Fibroblast of skin of right biceps (primary cell): ENCODE data around the gene HAND1.

Experiments used
- DNase-seq: peaks from one replicate; pipeline ENCODE4 v3.0.0-alpha.2; 2013

The HAND1 gene

DNA sequence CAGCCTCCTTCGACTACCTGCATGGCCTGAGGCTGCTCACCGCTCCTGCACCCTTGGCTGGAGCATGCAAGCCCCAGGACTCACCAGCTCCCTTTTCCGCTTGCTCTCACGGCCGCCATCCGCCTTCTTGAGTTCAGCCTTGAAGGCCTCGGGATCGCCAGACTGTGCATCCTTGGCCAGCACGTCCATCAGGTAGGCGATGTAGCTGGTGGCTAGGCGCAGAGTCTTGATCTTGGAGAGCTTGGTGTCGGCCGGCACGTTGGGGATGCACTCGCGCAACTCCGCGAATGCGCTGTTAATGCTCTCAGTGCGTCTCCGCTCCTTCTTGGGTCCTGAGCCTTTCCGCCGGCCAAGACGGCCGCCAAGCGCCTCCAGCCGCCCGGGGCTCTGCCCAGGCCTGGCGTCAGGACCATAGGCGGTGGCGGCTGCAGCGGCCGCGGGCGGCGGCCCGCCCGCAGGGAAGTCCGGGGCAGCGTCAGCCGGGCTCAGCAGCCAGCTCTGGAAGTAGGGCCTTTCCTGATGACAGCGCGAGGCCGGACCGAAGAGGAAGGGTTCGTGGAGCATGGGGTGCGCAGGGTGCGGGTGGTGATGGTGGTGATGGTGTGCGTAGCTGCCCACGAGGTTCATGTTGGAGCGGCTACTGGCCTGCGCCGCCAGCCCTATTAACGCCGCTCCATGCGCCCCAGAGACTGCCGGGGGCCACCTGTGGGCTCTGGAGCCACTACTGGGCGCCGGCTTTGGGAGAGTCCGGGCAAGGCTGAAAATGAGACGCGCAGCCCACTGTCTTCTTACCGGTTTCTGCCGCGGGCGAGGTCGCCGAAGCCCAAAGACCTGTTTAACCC is 424 bp downstream of the HAND1 start:
- peak; percentile 20 for DNase-seq

DNA sequence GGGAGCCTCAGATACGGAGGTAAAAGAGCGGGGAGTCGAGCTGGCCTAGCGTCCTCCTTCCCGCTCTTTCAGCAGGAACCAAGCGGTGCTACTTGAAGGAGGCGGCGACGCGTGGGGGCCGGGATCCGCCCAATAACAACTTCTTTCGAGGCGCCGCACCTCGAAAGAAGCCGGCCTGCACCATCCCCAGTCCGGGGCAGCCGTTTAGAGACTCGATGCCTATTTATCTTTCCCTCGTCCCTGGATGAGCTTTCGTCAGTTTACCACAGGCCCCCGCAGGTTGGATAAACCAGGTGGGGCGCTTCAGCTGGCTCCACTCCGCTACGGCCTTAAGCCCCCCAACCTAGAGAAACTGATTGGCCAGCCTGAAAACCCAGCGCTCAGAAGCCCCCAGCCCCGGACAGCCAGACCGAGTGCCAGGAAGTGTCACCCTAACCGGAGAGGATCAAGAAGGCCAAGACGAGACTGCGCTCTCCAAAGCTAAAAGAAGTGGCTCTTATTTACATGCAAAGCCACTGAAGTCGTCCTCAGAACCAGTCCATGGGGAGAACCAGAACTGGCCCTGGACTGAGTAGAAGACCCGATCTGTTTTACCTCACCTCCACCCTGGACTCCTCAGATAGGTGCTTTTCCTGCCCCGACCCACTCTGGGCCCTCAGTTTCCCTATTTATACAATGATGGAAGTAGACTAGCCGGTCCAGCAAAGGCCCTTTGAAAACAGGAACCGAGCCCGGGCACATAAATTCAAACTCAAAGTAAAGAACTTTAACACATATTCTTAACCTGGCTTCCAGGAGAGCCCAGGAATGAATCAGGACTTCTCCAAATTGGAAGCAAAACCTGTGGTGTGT is 1.4 kb downstream of the HAND1 start:
- no peak for DNase-seq

DNA sequence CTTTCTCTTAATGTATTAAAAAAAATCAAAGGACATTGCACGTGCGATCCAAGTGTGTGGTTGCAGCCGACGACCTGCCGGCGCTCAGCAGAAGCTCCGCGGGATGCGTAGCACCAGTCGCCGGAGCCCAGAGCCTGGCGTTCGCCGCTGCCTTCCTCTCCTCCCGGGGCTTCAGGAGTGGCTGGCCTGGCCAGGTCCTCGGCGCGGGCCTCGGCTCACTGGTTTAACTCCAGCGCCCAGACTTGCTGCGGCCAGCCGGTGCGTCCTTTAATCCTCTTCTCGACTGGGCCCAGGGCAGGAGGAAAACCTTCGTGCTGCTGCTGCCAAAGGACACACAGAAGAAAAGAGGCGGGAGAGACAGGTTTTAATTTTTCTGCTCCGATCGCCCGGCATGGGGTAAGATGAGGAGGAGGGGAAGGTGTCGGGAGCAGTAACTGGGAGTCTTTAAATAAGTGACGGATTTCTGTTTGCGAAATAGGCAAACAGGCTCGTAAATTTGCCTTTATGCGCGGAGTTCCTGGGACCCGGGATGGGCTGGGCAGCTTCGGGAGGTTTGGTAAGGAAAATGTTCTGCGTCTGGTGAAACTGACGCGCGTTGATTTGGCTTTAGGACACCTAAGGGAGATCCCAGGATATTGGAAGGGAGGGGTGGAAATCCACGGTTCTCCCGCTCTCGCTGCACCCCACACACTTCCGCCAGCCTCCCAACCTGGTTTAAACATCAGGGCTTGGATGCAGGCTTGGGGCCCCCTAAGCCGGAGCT is 2.3 kb downstream of the HAND1 start:
- DNase-seq, result no peak

DNA sequence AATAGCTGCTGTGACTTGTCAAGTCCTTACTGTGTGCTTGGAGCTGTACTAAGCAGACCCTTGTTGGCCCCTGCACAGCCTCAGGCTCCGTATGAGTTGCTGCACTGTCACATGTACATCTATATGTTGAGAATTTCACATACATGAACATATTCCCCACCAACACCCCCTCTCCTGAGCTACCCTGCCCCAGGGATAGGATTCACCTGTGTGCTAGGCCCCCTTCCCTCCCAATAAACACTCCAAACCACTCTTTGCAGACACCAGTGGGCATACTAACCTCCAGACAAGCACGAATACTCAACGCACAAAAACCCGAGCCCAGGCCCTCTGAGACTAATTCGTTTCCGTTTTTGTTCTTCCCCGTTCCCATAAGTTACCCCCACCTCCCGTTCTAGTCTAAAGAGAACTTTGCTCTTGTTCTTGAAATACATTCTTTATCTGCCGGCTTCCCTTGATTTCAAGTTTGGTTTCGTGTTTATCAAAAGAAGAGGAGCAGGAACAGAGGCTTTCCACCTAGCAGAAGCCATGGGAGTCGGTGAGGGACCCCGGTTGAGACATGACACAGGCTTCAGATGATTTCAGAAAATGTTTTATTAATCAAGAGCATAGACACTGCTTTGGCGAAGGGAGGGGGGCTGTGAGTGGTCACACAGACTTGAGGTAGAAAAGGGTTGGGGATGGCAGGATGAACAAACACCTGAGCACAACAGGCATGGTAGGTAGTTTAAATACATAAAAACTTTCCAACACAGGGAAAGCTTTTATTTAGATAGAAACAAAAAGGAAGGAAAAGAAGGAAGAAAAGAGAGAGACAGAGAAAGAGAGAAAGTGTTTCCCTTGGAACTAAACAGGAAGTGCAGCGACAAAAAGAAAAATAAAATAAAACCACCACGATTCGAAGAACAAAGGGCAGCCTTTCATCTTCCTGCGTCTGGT is 3.4 kb downstream of the HAND1 start:
- DNase-seq, result no peak

DNA sequence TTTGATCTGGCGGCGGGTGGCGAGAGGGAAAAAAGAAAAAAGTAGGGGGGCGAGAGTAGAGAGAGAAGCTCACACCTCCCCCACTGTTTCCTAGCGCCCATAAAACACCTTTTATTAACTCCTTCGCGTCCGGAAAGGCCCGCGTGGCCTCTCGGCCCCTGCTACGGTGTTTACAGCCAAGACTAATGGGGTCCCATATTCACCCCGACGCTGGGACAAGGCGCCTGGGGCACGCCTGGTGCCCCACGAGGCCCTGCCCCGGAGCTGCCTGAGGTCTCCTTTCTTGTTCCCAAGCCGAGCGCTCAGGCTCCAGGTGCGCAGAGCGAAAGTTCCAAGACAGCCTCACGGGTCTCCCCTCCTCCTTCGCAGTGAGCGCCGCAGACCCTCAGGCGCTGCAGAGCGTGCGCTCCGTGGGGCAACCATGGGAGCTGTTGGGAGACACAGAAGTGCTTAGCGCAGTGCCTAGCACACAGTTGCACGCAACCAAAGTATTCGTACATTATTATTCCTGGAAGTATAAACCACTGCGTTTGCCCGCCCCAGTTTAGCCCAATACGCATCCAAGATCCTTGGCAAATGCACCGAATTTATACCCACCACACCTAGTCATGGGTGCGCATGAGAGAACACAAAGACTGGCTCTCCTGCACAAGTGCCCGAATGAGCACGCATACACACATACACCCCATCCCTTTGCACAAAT is 4.3 kb downstream of the HAND1 start:
- DNase-seq, result no peak

DNA sequence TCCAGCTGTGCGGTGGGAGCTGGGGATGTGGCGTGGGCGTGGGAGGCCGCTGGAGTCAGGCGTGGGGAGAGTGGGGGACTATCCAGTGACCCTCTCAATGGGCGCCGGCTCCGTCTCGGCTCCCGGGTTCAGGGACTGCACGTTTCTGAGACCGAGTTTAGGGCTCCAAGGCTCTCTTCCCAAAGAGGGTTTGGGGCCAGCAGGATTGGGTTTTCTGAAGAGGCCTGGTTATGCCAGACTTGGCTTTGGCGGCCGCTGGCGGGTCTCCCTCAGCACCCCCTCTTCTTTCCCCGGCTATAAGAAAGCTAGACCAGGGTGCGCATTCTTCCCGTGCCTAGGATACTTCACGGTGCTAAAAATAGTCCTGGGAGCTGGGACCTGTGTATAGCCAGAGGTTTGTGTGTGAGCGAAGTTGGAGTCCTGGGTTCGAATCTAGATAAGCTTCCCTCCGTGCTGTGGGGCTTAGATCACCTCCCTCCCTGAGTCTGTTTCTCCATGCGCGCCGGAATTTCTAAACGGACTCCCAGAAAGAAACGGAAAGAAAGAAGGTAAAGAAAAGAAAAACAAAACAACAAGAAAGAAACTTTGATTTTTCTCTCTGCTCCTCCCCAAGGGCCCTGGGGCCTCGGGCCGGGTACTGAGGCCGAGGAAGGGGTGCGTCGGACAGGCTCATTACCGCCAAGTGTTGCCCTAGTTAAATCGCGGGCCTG is 5.0 kb downstream of the HAND1 start:
- DNase-seq, result no peak

DNA sequence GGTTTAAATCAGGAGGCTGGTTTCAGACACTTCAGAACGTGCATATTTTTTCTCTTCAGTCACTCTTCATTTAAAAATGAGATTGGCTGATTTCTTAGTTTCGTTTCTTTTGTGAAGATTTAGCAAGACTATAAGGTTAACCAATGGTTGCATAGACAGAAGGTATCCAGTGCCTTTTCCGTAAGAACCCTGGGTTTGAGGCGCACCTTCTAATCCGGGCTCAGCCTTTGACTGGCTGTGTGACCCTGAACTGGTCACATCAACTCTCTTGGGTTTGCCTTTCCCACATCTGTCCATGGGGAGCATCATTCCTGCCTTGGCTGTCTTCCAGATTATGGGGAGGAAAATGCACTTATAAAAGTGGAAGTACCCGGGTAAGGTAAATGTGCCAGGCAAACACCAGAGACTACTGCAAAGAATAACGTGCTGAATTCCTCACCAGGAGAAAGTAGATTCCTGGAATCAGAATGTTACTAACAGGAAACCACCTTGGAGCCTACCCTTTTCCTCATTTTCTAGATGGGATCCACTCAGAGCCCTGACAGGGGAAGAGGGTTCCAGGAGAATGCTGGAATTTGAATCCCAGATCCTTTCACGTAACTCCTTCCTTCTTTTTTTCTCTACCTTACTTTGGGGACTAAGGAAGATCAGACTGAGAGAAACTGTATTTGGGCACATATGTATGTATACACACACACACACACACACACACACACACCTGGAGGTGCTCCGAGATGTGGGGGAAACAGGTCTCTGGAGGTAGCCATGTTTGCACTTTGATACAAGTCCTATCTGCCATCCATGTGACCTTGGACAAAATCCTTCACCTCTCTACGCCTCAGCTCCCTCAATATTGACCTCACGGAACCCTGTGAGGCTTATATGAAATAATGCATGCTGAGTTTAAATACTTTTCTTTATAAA is 6.8 kb downstream of the HAND1 start:
- DNase-seq, result no peak

DNA sequence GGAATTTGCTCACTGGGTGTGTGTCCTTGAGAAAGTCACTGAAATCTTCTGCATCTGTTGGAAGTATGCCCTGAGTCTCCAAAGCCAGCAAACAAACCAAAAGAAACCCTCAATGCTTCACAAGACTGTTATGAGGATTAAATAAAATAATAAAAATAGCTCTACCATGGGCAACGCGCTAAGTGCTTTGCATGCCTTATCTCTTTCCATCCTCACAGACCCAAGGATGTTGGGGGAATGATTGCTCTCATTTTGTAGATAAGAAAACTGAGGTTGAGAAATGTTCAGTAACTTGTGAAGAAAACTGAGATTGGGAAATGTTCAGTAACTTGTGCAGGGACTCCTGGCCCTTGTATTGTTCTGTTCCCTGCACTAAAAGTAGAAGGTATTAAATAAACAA is 7.9 kb downstream of the HAND1 start:
- DNase-seq, result no peak

DNA sequence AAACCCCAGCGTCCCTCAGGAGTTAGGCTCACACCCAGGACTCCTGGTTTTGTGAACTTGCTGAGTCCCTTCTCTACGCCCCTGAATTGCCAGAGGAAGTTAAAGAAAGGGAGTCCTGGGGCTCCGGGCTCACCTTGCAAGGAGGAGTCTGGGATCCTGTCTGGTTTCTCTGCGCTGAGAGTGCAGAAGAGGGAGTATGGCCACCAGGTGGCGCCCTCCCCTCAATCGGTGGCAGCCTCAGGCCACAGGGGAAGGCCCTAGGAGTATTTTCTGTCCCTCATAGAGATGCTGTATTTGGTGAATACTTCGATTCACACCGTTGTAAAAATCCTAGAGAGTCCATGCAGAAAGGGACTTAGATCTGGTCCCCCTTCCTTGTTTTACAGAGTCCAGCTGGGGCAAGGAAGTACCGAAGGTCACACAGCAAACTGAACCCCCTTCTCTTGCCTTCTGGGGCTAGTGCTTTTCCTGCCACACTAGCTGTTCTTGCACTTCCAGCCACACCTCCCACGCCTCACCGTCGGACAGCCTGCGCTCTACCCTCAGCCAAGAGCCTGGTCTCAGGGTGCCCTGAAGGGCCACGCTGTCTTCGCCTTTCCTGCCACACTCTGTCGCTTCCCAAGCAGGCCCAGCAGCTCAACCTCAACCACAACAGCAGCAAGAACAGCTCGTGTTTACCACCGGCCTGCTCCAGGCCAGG is 10.2 kb downstream of the HAND1 start:
- DNase-seq, result peak; percentile 54

DNA sequence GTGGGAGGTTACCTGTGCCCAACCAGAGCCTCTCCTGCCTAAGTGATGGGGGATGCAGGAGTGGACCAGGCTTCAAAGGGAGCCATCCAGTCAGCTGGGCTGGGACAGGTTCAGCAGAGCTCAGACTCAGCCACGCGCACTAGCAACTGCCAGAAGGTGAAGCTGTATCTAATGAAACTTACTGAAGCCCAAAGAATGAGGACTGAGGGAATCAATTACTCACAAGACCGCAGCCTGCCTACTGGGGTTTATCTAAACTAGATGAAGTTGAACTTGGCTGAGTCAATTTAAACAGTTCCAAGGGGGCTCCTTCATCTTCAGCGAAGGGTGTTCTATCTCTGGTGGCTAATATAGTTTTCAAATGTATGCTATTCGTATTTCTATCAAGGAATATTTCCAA is 11.4 kb downstream of the HAND1 start:
- peak; percentile 31 for DNase-seq

DNA sequence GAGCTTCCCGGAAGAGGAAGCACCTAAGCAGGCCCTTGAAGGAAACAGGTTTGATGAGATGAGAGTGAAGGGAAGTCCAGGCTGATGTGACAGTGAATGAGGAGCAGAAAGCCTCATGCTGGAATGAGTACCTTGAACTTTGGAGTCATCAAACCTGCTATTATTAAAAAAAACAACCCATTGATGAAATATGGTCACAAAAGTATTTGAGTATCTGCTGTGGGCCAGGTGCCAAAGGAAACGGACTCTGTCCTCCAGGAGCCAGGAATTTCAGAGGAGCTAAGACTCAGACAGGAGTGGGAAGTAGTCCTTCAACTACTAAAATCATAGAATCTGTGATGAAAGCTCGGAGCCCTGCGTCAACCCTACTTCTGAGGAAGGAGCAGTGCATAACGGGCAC is 11.9 kb downstream of the HAND1 start:
- DNase-seq, result peak; percentile 26

DNA sequence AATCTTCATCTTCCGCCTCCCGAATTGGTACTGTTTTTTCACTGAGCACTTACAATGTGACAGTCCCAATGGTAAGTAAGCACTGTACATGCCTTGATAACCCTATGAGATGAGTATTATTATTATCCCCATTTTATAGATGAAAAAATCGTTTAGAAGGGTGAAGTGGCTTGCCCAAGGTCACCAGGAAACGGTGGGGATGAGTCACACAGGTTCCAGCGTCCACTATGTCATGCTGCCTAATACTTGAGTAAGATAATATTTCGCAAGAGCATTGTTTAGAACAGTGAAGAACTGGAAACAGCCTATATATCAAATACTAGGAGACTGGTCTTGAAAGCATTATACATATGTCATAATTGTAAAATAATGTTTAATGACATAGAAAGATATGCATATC is 12.9 kb downstream of the HAND1 start:
- peak; percentile 52 for DNase-seq

DNA sequence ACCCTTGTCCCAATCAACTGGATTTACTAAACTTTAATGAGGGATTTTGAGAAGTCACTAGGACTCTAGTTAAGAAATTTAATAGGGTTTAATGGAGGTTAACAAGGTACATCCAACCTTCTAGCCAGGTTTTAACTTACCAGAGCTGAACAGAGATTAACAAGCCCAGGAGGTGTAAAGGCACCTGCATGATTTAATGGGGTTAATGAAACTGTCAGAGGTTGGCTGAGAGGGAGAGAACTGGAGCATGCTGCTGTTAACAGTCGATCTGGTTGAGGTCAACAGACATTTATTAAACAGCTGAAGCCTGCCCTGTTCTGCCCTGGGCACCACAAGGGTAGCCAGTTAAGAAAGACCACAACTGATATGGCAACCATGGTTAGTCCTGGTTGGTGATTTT is 13.6 kb downstream of the HAND1 start:
- no peak for DNase-seq

DNA sequence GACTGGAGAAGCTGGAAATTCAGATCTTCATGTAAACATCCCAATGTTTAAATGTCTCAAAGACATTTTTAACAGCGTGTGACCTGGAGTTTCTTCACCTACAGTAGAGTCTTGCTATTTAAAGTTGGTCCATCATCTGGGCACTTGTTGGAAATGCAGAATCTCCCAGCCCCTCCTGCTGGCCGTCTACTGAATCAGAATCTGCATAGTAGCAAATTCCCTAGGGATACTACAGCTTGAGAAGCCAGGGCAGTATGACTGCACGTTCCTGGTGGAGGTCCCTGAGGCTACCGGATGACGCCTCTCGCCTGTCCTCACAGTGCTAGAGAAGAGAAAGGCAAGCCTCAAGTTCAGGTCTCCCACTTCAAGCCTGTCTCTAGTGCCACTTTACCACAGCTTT is 16.5 kb downstream of the HAND1 start:
- DNase-seq, result peak; percentile 45

DNA sequence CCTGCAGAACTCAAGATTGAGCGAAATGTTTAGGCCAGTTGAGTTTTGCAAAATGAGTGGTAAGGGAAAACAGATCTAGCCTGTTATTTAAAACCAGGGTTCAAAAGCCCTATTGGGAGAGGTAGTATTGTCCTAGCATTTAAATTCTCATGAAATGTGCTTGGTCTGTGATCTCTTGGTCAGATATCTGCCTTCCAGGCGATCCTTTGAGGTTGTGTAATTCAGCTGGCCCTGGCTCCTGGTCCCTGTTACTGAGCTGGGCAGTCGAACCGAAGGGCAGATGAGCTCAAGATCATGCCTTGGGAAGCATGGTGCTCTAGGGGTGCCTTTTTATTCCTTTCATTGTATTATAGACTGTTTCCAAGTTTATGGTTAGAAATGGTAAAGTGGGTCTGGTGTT is 17.9 kb downstream of the HAND1 start:
- DNase-seq, result no peak

DNA sequence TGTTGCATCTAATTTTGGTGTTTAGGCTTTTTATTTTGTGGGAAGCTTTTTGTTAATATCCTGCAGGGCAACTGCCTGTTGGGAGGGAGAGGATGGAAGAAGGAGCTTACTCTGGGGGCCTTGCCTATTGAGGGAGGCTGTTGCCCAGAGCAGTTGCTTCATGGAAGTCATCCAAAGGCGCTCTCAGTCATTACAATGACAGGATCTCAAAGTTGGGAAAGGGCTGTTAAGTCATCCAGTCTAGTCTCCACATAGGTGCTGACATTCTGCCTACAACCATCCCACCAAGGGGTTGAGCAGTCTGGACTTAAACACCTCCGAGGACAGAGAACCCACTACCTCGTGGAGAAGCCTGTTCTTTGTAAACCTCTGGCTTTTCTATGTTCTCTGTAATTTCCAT is 19.0 kb downstream of the HAND1 start:
- DNase-seq, result no peak

DNA sequence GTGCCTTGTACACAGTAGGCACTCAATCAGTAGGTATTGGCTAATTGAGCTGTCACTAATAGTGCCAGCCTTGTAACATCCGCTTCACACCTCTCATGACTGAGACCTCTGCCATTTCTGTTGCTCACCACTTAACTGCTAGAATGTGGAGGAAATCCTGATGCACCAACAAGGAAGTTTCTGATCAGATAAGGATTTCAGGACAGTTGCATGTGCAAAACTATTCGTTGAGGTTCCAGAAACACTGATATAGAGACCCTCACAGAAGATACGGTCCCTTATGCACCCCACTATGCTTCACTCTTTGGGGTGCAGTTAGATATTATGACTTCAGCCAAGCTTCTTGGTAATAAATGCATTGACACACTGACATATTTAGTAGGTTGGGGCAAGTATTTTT is 21.5 kb downstream of the HAND1 start:
- DNase-seq, result no peak

DNA sequence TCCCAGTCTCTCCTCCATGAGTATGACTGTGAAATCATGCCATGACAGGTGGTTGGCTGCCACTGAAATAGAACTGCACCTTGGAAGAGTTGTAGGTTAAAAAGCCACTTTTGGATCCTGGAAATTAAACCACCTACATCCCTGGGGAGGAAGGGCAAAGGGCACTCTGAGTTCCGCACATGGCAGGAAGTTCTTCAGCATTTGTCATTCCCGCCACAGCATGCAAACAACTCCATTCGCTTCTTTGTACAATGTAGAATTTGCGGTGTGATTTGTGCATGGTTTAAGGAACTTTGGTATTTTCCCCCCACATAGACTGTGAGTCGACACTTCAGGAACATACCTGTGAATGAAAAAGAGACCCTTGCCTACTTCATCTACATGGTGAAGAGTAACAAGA is 22.4 kb downstream of the HAND1 start:
- no peak for DNase-seq

DNA sequence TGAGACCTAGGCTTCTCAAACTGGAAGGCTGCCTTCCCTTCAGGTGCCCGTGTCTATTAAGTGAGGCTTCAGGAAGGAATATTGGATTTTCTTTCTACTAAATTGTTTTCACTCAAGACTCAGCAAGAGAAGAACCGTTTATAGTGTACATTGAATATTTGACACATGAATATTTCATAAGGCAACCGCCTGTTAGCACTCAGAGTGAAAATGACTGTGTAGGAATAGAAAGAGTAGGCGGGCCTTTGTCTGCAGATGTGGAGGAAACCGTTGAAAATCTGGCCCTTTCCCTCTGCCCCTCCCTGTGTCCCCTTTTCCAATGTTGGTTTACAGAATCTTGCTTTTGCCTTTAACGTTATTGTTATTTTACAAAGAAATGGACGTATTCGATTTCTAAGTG is 26.1 kb downstream of the HAND1 start:
- no peak for DNase-seq
